K562 (cell line): Measurements from ENCODE around the gene PTPN14.

Source experiments
- ATF2 ChIP-seq: sonication (generic); formaldehyde crosslinking; IDR thresholded peaks from 2 replicates; pipeline ENCODE4 v1.8.1; 2022; ENCODE audit warnings: missing genetic modification reagents
- CC2D1A ChIP-seq: fragments of 450-650 bp; IDR thresholded peaks from 2 replicates; pipeline ENCODE4 v1.6.1; 2017; ENCODE audit warnings: mild to moderate bottlenecking
- CTCF ChIP-seq, 3 experiments: IDR thresholded peaks in 2 of 3; conservative IDR thresholded peaks in 1 of 3; 2 replicates each; pipeline ENCODE4 v1.5.1; 2011 to 2012; ENCODE audit warnings: low read length in 3 of 3, mild to moderate bottlenecking in 3 of 3, control low read depth in 2 of 3, improper control_type of control experiment in 1 of 3, inconsistent platforms in 1 of 3, low read depth in 1 of 3, mixed read lengths in 1 of 3, moderate library complexity in 1 of 3; ENCODE audit not compliant: insufficient read depth in 2 of 3
- FOXJ3 ChIP-seq: sonication (generic); formaldehyde crosslinking; IDR thresholded peaks from 2 replicates; pipeline ENCODE4 v1.4.0; 2020; ENCODE audit warnings: mild to moderate bottlenecking, missing genetic modification reagents
- GATAD2B ChIP-seq: fragments of 450-650 bp; IDR thresholded peaks from 2 replicates; pipeline ENCODE4 v1.6.1; 2017; ENCODE audit warnings: mild to moderate bottlenecking, borderline replicate concordance
- NR4A1 ChIP-seq, 2 experiments: fragments of 250-450 bp in 1 of 2; fragments of 450-650 bp in 1 of 2; sonication (Bioruptor Pico) in 1 of 2; IDR thresholded peaks; 2 replicates each; pipeline versions ENCODE4 v1.4.0 to v1.6.1; 2016 to 2020; ENCODE audit warnings: mild to moderate bottlenecking in 2 of 2, missing compliant biosample characterization in 1 of 2, missing genetic modification characterization in 1 of 2, moderate library complexity in 1 of 2
- PRDM10 ChIP-seq: fragments of 450-650 bp; IDR thresholded peaks from 2 replicates; pipeline ENCODE4 v1.6.1; 2018; ENCODE audit not compliant: partially characterized antibody
- RAD21 ChIP-seq, 2 experiments: fragments of 250-450 bp in 1 of 2; fragments of 450-650 bp in 1 of 2; sonication (Bioruptor Pico) in 1 of 2; formaldehyde crosslinking in 1 of 2; IDR thresholded peaks in 1 of 2; conservative IDR thresholded peaks in 1 of 2; 2 replicates each; pipeline versions ENCODE4 v1.4.0 to v1.8.0; 2020 to 2022; ENCODE audit warnings: mild to moderate bottlenecking in 2 of 2, moderate library complexity in 1 of 2
- SREBF2 ChIP-seq: sonication (generic); formaldehyde crosslinking; IDR thresholded peaks from 2 replicates; pipeline ENCODE4 v1.4.0; 2020; ENCODE audit warnings: mild to moderate bottlenecking, missing genetic modification reagents
- SRF ChIP-seq, 2 experiments: fragments of 250-450, 450-650 bp in 1 of 2; sonication (Bioruptor Pico) in 1 of 2; sonication (generic) in 1 of 2; formaldehyde crosslinking; IDR thresholded peaks; 2 replicates each; pipeline versions ENCODE4 v1.5.0 to v1.5.1; 2020 to 2022; ENCODE audit warnings: mild to moderate bottlenecking in 1 of 2, missing genetic modification reagents in 1 of 2
- VEZF1 ChIP-seq: fragments of 200-800 bp; sonication (Bioruptor generic); IDR thresholded peaks from 2 replicates; pipeline ENCODE4 v1.6.1; 2017; ENCODE audit warnings: missing genetic modification characterization, missing compliant biosample characterization
- ZNF324 ChIP-seq: fragments of 250-450 bp; sonication (Bioruptor Pico); IDR thresholded peaks from 2 replicates; pipeline ENCODE4 v1.4.0; 2020; ENCODE audit warnings: mild to moderate bottlenecking

GRCh38 chr1:214389734-214390133 lies 161.7 kb downstream of the PTPN14 start:
- TF ChIP-seq CTCF (IDR thresholded peaks at IDR 0.05 in 2 of 3, conservative IDR thresholded peaks at IDR 0.05 in 1 of 3; ENCODE audit: insufficient read depth in 2 of 3, low read depth in 1 of 3, low read length in 3 of 3): no peak
- TF ChIP-seq NR4A1 (CRISPR knock-in tag; IDR thresholded peaks at IDR 0.05): no peak
- TF ChIP-seq NR4A1 (tag; IDR thresholded peaks at IDR 0.05): no peak
- no peak for TF ChIP-seq FOXJ3 (CRISPR knock-in tag)
- TF ChIP-seq VEZF1 (CRISPR knock-in tag): no peak
- TF ChIP-seq RAD21 (CRISPR knock-in tag; conservative IDR thresholded peaks at IDR 0.05 in 1 of 2, IDR thresholded peaks at IDR 0.05 in 1 of 2): no peak
- no peak for TF ChIP-seq SREBF2 (CRISPR knock-in tag)
- no peak for TF ChIP-seq ZNF324 (CRISPR knock-in tag)
- TF ChIP-seq PRDM10: no peak
- no peak for TF ChIP-seq ATF2 (CRISPR knock-in tag)
- no peak for TF ChIP-seq GATAD2B
- no peak for TF ChIP-seq CC2D1A
- TF ChIP-seq SRF (CRISPR knock-in tag; IDR thresholded peaks at IDR 0.05): no peak
